ENCODE data around the gene LY6G6D. TPM values are rescaled to one million over a fixed set of nuclear protein-coding genes. Genes with fewer than 3 reads are reported as not detected.

Gene LY6G6D
- total RNA-seq, 1 donor from 2014 or later: not detected

DNA sequence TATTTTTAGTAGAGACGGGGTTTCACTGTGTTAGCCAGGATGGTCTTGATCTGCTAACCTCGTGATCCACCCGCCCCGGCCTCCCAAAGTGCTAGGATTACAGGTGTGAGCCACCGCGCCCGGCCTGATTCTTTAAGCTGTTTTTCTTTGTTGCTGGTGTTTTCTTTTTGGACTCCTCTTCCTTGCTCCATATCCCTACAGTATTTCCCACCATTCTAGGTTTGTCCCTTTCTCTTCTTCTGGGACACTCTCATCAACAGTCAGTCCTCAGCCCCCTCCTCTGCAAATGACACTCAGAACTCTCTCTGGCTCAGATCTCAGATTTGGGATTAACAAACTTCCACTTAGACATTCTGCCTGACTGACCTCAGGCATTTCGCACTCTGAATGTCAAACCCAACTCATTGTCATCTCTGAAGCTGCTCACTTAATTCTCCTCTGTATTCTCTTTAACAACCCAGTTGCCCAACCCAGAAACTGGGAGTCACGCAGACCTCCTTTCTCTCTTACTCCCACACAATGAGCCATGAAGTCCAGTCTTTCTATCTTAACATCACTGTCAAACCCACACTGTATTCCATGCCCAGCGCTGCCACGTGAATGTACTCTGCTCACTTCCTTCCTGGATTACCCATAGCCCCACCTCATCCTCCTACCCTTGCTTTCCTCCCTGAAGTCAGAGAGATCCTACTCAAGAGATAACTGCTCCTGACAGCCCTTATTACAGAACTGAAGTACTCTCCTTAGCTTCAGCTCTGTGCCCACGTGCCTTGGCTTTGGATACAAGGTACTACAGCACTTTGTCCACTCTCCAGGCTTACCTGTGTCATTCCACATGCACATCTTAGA is 10.6 kb downstream of the LY6G6D start:
- no peak for DNase-seq (ENCODE audit: low spot score)
- Mint-ChIP-seq H3K27ac (ENCODE audit: unreplicated experiment) (no peak overlapping the region), H3K4me1 (ENCODE audit: unreplicated experiment) (peaks cover 27% of the 10 kb centered on the region), H3K9me3 (ENCODE audit: unreplicated experiment) (no peaks in the 10 kb centered on the region), H3K27me3 (ENCODE audit: unreplicated experiment) (peaks cover 15% of the 10 kb centered on the region), H3K36me3 (ENCODE audit: low read depth, unreplicated experiment) (peaks cover 24% of the 10 kb centered on the region), H3K4me3 (ENCODE audit: unreplicated experiment) (peak overlapping the region; percentile 18)
- TF ChIP-seq, protein P1, sequence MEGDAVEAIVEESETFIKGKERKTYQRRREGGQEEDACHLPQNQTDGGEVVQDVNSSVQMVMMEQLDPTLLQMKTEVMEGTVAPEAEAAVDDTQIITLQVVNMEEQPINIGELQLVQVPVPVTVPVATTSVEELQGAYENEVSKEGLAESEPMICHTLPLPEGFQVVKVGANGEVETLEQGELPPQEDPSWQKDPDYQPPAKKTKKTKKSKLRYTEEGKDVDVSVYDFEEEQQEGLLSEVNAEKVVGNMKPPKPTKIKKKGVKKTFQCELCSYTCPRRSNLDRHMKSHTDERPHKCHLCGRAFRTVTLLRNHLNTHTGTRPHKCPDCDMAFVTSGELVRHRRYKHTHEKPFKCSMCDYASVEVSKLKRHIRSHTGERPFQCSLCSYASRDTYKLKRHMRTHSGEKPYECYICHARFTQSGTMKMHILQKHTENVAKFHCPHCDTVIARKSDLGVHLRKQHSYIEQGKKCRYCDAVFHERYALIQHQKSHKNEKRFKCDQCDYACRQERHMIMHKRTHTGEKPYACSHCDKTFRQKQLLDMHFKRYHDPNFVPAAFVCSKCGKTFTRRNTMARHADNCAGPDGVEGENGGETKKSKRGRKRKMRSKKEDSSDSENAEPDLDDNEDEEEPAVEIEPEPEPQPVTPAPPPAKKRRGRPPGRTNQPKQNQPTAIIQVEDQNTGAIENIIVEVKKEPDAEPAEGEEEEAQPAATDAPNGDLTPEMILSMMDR (IDR thresholded peaks at IDR 0.05; ENCODE audit: unreplicated experiment): no peak

DNA sequence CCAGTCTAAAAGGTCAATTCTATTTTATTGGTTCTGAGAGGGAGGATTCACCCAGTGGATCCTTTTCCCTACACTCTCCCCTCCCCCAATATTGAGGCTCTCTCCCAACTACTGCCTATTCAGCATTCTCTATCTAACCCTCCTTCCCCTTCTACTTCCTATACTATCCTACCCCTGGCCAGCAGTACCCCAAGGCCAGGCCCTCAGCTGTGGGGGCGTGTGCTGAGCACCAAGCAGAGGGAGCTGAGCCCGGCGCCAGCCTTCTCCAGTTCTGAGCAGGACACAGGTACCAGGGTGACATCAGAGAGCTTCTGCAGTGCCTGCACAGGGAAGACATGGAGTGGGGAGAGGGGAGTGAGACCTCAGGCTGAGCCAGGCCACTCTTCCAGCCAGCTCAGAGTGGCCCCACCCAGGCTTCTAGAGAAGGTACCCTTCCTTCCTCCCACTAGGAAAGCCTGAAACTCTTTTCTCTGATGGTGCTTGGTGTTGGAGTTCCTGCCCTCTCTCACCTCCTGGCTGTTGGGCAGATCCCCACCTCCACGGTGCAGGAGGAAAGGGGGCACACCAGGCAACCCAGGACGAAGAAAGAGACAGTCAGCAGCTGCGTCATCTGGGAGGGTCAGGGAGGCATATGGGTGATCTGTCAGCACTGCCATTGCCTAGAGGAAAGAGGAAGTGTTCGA is 12.0 kb downstream of the LY6G6D start:
- Mint-ChIP-seq H3K27me3 (ENCODE audit: unreplicated experiment) (peaks cover 11% of the 10 kb centered on the region), H3K4me1 (ENCODE audit: unreplicated experiment) (peaks cover 32% of the 10 kb centered on the region), H3K27ac (ENCODE audit: unreplicated experiment) (peak overlapping the region; percentile 28), H3K4me3 (ENCODE audit: unreplicated experiment) (peak overlapping the region; percentile 85), H3K36me3 (ENCODE audit: low read depth, unreplicated experiment) (peaks cover 31% of the 10 kb centered on the region), H3K9me3 (ENCODE audit: unreplicated experiment) (no peaks in the 10 kb centered on the region)
- TF ChIP-seq, protein P1 (IDR thresholded peaks at IDR 0.05; ENCODE audit: unreplicated experiment): no peak
- DNase-seq (ENCODE audit: low spot score): no peak

DNA sequence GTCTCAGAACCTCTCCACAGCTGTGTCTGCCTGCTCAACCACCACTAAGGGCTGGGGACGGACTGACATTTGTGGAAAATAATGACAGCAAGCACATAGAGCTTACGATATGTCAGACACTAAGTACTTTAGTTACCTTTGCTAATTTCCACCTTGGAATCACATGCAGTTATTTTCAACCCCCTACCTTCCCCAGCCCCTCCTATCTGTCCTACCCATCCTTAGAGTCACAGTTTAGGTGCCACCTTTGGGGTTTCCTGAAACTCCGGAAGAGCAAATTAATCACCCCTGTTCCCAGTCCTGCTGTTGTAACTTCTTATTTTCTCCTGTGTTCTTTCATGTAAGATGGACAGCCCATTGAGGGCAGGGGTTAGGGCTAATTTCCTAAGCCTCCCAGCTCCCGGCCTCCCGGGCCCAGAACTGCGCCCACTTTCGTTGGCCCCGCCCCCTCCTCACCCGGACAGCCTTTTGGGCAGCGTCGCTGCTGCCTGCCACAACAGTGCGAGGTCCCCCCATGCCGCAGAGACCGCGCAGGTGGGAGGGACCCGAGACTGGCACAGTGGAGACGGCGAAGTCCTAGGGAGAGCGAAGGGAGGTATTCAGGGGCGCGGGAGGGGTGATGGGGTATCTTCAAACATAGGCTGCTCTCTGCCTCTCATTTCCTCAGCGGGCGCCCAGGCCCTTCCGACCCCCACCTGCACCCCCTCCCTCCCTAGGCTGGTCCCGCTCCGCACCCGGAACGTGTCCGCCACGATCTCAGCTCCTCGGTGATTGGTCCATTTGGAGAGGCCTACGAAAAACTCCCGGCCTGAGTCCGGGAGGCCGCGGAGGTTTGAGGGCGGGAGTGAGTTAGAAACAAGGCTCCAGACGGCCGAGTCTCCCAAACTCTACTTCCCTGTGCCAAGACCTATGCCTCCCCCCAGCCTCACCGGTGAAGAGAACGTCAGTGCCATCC is 12.8 kb downstream of the LY6G6D start:
- Mint-ChIP-seq H3K36me3 (ENCODE audit: low read depth, unreplicated experiment) (peaks cover 33% of the 10 kb centered on the region), H3K4me3 (ENCODE audit: unreplicated experiment) (peak overlapping the region; percentile 98), H3K27ac (ENCODE audit: unreplicated experiment) (no peak overlapping the region), H3K27me3 (ENCODE audit: unreplicated experiment) (peaks cover 11% of the 10 kb centered on the region), H3K9me3 (ENCODE audit: unreplicated experiment) (no peaks in the 10 kb centered on the region), H3K4me1 (ENCODE audit: unreplicated experiment) (peaks cover 34% of the 10 kb centered on the region)
- no peak for DNase-seq (ENCODE audit: low spot score)
- TF ChIP-seq, protein P1 (IDR thresholded peaks at IDR 0.05; ENCODE audit: unreplicated experiment): no peak

DNA sequence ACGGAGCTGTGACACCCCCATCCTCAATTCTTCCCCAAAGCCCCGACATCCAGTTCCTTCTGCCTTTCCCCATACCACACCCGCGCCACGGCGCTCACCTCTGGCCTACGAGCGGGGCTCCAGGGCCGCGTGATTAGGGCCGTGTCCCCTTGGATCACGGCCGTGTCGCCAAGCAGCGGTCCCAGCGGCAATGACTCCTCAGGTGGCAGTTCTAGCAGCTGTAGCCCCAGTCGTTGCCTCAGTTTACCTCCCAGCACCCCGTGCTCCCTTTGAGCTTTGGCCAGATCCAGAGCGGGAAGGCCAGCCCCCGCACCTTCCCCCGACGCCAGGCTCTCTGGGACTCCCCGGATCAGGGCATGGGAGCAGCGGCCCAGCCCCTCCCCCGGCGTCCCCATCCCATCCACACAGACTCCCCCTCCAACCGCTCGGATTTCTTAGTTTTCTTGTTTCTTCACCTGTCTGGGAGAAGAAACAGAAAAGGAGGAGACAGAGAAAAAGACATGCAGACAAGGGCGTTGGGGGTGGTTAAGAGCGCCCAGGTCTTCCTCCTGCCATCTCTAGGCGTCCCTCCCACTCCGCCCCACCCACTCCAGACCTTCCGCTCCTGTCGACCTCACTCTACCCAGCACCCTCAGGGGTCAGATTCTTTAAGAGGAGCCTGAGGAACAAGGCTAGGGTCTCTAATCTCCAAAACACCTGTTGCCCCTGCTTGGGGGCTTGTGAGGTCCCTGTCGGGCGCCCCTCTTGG is 13.8 kb downstream of the LY6G6D start, which contains the start of gene DDAH2:
Gene DDAH2 (minus strand): TSS at position 533 of the 748 bp plus-strand sequence. CDS start 138 bp downstream, at position 395.
- DNase-seq (ENCODE audit: low spot score): no peak
- Mint-ChIP-seq H3K4me3 (ENCODE audit: unreplicated experiment) (peak within 1 kb of the TSS; percentile 98), H3K9me3 (ENCODE audit: unreplicated experiment) (no peaks in the 10 kb centered on the region), H3K27ac (ENCODE audit: unreplicated experiment) (peak within 1 kb of the TSS; percentile 91), H3K36me3 (ENCODE audit: low read depth, unreplicated experiment) (peaks cover 43% of the 10 kb centered on the region), H3K4me1 (ENCODE audit: unreplicated experiment) (peaks cover 43% of the 10 kb centered on the region), H3K27me3 (ENCODE audit: unreplicated experiment) (peaks cover 11% of the 10 kb centered on the region)
- TF ChIP-seq, protein P1 (IDR thresholded peaks at IDR 0.05; ENCODE audit: unreplicated experiment): no peak
